Effector memory CD8-positive, alpha-beta T cell (primary cell): ENCODE measurements around the gene PRR5.

ENCODE experiments used
- ATAC-seq: fragments of 150-1000 bp; cut with Tn5 transposase; replicated peaks from 2 replicates; pipeline ENCODE4 v1.10.0; 2021; ENCODE audit warnings: mild to moderate bottlenecking, moderate library complexity
- DNase-seq, 3 experiments: peaks; one replicate each; pipeline ENCODE4 v3.0.0; 2021
- H3K27ac Mint-ChIP-seq, 2 donors: one replicate each; pipeline ENCODE4 v1.8.0; 2022; ENCODE audit warnings: mild to moderate bottlenecking in 2 of 2, mixed read lengths in 2 of 2, moderate library complexity in 2 of 2
- H3K27me3 Mint-ChIP-seq, 2 donors: one replicate each; pipeline ENCODE4 v1.8.0; 2022; ENCODE audit warnings: mixed read lengths in 2 of 2
- H3K36me3 Mint-ChIP-seq: one replicate; pipeline ENCODE4 v1.8.0; 2022; ENCODE audit warnings: mild to moderate bottlenecking, moderate library complexity, mixed read lengths; ENCODE audit not compliant: insufficient read depth
- H3K4me1 Mint-ChIP-seq, 2 donors: one replicate each; pipeline ENCODE4 v1.8.0; 2022; ENCODE audit warnings: low read depth in 2 of 2, mixed read lengths in 2 of 2
- H3K4me3 Mint-ChIP-seq, 2 donors: one replicate each; pipeline ENCODE4 v1.8.0; 2022; ENCODE audit warnings: mild to moderate bottlenecking in 2 of 2, mixed read lengths in 2 of 2, moderate library complexity in 2 of 2
- H3K9me3 Mint-ChIP-seq, 2 donors: one replicate each; pipeline ENCODE4 v1.8.0; 2022; ENCODE audit warnings: mixed read lengths in 2 of 2

Gene PRR5

DNA sequence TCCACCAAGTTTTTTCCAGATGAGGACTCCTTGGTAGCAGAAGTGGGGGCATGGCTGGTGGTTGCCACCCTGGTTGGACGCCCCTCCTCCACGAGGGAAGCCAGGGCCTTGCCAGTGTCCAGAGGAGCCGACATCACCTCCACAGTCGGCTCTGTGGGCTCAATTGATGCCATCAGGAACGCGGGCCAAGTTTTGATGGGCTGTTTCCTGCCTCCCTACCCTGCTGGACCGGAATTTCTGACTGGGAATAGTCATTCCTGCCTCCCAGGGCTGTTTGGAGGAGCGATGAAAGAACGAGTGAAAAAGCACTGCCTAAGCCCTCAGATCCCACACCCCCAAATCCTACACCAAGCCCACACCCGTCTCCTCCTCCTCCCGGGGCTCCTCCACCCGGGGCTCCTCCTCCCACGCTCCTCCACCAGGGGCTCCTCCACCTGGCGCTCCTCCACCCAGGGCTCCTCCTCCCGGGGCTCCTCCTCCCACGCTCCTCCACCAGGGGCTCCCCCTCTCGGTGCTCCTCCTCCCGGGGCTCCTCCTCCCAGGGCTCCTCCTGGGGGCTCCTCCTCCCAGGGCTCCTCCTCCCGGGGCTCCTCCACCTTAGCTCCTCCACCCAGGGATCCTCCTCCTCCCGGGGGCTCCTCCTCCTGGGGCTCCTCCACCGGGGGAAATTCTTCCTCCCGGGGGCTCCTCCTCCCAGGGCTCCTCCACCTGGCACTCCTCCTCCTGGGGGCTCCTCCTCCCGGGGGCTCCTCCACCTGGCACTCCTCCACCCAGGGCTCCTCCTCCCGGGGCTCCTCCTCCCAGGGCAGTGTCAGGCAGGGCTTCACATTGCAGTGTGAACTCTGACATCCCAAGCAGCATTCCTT, 10.0 kb upstream of the PRR5 start:
- Mint-ChIP-seq H3K36me3 (peaks cover 28% of the 10 kb centered on the region), H3K27ac (peak overlapping the region in 1 of 2 donors; percentile 44), H3K27me3 (no peaks in the 10 kb centered on the region), H3K9me3 (no peaks in the 10 kb centered on the region), H3K4me1 (peaks cover 5 to 8% of the 10 kb centered on the region in 2 donors), H3K4me3 (no peak overlapping the region)
- ATAC-seq (no peak), DNase-seq (no peak)

DNA sequence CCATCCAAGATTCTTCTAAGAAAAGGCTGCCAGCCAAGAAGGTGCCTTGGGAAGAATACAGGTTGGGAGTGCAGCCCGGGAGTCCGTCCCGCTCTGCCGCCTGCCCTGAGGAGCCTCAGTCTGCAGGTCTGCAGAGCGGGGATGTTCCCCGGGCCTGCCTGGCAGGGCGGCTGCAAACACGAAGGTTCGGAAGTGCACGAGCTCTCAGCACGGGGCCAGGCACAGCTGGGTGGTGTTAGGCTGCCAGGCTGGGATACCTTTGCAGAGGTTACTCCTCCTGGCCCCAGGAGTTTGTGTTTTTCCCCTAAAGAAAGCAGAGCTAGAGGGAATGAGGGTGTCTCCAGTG, 9.4 kb upstream of the PRR5 start:
- peaks cover 8% of the 10 kb centered on the region in 2 donors for H3K4me1 Mint-ChIP-seq
- no peak for ATAC-seq
- H3K36me3 Mint-ChIP-seq, result peaks cover 34% of the 10 kb centered on the region
- H3K27ac Mint-ChIP-seq, result peak overlapping the region in 1 of 2 donors; percentile 44
- H3K4me3 Mint-ChIP-seq, result no peak overlapping the region
- no peaks in the 10 kb centered on the region for H3K27me3 Mint-ChIP-seq
- no peak for DNase-seq
- H3K9me3 Mint-ChIP-seq, result no peaks in the 10 kb centered on the region

DNA sequence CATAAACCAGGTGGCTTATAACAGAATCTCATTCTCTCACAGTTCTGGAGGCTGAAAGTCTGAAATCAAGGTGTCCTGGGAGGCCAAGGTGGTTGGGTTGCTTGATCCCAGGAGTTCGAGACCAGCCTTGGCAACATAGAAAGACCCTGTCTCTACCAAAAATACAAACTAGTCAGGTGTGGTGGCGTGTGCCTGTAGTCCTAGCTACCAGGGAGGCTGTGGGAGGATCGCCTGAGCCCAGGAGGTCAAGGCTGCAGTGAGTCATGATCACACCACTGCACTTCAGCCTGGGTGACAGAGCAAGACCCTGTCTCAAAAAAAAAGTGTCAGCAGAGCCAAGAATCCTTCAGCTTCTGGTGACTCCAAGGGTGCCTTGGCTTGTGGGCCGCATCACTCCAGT, 8.9 kb upstream of the PRR5 start:
- Mint-ChIP-seq H3K27ac (peak overlapping the region in 1 of 2 donors; percentile 44), H3K4me1 (peaks cover 13 to 14% of the 10 kb centered on the region in 2 donors), H3K4me3 (no peak overlapping the region), H3K9me3 (no peaks in the 10 kb centered on the region), H3K36me3 (peaks cover 35% of the 10 kb centered on the region), H3K27me3 (no peaks in the 10 kb centered on the region)
- DNase-seq, result no peak
- ATAC-seq, result no peak

DNA sequence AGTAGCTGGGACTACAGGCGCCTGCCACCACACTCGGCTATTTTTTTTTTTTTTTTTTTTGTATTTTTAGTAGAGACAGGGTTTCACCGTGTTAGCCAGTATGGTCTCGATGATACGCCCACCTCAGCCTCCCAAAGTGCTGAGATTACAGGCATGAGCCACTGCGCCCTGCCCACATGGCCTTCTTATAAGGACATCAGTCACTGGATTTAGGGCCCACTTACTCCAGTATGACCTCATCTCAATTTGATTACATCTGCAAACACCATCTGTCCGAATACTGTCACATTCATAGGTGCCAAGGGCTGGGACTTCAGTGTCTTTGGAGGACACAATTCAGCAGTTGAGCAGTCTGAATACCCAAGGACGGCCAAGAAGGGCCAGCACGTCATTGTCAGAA, 8.2 kb upstream of the PRR5 start:
- Mint-ChIP-seq H3K27me3 (no peaks in the 10 kb centered on the region), H3K36me3 (peaks cover 35% of the 10 kb centered on the region), H3K27ac (no peak overlapping the region), H3K9me3 (no peaks in the 10 kb centered on the region), H3K4me1 (peaks cover 16 to 17% of the 10 kb centered on the region in 2 donors), H3K4me3 (no peak overlapping the region)
- DNase-seq (no peak), ATAC-seq (no peak)

DNA sequence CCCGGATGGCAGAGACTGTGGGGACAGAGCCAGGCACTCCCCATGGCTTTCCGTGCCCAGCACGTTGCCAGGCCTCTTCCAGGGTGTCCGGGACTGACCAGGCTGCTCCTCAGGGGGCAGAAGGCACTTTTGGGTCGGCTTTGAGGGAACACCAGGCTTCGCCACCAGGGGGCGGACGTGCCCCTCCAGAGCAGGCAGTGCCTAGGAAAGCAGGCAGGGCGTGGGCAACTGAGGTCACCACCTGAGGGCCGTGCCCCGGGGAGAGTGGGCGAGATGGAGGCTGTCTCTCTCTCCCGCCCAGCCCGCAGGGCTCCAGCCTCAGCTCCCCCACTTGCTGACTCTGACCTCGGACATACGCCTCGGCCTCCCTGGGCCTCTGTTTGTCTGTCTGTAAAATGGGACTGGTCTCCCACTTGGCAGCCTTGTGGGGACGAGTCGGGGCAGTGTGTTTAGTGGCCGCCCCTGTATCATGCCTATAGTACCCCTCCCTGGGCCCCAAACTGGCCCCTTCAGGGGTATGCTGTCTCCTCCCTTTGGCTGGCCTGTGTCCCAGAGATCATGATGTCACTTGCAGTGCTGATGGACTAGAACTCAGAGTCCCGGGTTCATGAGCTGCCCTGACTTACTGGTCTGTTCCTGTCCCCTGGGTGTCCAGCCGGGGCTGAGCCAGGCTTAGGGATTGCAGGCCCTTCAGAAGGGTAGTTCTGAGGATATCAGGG, 4.4 kb upstream of the PRR5 start:
- H3K4me3 Mint-ChIP-seq, result no peak overlapping the region
- no peaks in the 10 kb centered on the region for H3K27me3 Mint-ChIP-seq
- H3K9me3 Mint-ChIP-seq, result no peaks in the 10 kb centered on the region
- H3K27ac Mint-ChIP-seq, result peak overlapping the region in 1 of 2 donors; percentile 82
- ATAC-seq, result peak; percentile 38
- DNase-seq, result peak; percentile 87 to 89 (median 87)
- peaks cover 30% of the 10 kb centered on the region for H3K36me3 Mint-ChIP-seq
- peaks cover 13 to 24% of the 10 kb centered on the region in 2 donors for H3K4me1 Mint-ChIP-seq

DNA sequence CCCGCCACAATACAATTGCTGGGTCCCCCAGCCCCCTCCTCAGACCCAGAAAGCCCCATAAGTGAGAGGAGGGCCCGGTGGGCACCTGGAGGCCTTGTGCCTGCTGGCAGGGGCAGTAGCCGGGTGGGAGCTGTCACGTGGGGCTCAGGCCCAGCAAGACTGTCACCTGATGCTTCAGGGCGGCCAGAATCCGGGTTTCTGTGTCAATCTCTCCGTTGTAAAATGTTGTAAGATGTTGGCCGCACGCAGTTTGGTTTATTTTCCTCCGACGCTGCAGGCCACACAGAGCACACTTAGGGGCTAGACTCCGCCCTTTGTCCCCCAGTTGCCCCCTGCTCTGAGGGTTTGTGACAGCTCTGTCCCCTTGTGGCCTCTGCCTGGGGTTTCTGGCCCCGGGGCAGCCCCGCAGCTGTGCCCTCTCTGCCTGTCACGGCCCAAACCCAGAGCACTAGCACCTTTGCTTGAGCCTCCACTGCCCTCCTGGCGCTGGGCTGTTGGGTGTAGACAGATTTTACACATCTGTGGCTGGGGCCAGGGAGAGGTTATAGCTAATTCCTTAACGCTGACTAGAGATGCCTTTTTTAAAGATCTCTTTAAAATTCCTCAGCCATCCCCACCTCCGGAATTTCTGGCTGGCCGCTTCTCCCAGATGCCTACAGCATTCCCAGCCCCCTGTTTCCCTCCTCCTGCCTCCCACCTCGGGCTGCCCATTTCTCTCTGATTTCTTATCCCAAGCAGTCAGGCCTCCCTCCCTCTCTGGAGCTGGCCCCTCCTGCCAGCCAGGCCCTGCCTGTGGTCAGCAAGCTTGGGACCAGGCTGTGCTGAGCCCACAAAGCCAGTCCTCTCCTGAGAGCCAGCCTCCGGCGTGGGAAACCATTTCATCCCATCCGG, 3.2 kb upstream of the PRR5 start:
- DNase-seq (no peak), ATAC-seq (no peak)
- H3K9me3 Mint-ChIP-seq, result no peaks in the 10 kb centered on the region
- H3K4me3 Mint-ChIP-seq, result no peak overlapping the region
- peak overlapping the region in 1 of 2 donors; percentile 82 for H3K27ac Mint-ChIP-seq
- H3K27me3 Mint-ChIP-seq, result no peaks in the 10 kb centered on the region
- peaks cover 13 to 31% of the 10 kb centered on the region in 2 donors for H3K4me1 Mint-ChIP-seq
- peaks cover 33% of the 10 kb centered on the region for H3K36me3 Mint-ChIP-seq

DNA sequence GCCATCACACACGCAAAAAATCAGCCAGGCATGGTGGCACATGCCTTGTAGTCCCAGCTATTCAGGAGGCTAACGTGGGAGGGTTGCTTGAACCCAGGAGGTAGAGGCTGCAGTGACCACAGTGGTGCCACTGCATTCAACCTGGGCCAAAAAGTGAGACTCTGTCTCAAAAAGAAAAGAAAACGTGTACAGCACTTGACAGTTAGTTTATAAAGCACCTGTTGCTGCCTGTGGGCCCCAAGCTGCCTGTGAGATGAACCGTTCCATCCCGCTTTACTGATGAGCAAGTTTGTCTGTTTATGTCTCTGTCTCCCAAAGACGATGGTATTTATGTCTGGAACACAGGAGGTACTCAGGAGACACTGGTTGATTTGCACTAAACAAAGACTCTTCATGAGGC, 1.5 kb upstream of the PRR5 start:
- ATAC-seq (no peak), DNase-seq (no peak)
- H3K4me3 Mint-ChIP-seq, result no peak overlapping the region
- no peaks in the 10 kb centered on the region for H3K9me3 Mint-ChIP-seq
- H3K4me1 Mint-ChIP-seq, result peaks cover 24 to 41% of the 10 kb centered on the region in 2 donors
- H3K27ac Mint-ChIP-seq, result no peak overlapping the region
- no peaks in the 10 kb centered on the region for H3K27me3 Mint-ChIP-seq
- peaks cover 37% of the 10 kb centered on the region for H3K36me3 Mint-ChIP-seq

DNA sequence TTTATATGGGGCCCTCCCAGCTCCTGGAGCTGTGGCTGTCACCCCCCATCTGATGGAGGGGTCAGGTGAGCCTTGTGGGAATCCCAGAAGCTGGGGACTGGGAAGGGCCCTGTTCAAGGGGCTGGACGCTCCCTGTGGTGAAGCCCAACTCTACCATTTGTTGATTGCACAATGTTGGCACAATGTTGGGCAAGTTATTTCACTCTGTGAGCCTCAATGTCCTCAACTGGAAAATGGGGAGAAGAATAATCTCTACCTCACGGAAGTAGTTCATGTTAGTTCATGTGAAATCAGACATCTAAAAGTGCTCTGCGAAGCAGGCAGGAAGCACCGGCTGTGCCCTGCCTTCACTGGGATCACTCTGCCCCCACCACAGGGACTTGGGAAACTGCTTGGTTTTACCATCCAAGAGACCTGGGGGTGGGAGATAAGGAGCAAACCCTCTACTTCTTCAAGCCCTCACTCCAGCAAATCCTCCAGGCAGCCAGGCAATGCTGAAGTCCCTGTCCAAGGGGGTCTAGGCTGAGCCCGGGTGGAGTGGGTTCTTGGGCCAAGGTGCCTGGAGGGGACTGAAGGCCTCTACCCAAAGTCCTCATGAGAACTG, 715 bp upstream of the PRR5 start:
- DNase-seq, result no peak
- ATAC-seq, result no peak
- no peaks in the 10 kb centered on the region for H3K27me3 Mint-ChIP-seq
- H3K36me3 Mint-ChIP-seq, result peaks cover 40% of the 10 kb centered on the region
- peak overlapping the region; percentile 47 to 75 for H3K27ac Mint-ChIP-seq
- H3K9me3 Mint-ChIP-seq, result no peaks in the 10 kb centered on the region
- H3K4me3 Mint-ChIP-seq, result peak overlapping the region; percentile 74
- peaks cover 26 to 49% of the 10 kb centered on the region in 2 donors for H3K4me1 Mint-ChIP-seq

DNA sequence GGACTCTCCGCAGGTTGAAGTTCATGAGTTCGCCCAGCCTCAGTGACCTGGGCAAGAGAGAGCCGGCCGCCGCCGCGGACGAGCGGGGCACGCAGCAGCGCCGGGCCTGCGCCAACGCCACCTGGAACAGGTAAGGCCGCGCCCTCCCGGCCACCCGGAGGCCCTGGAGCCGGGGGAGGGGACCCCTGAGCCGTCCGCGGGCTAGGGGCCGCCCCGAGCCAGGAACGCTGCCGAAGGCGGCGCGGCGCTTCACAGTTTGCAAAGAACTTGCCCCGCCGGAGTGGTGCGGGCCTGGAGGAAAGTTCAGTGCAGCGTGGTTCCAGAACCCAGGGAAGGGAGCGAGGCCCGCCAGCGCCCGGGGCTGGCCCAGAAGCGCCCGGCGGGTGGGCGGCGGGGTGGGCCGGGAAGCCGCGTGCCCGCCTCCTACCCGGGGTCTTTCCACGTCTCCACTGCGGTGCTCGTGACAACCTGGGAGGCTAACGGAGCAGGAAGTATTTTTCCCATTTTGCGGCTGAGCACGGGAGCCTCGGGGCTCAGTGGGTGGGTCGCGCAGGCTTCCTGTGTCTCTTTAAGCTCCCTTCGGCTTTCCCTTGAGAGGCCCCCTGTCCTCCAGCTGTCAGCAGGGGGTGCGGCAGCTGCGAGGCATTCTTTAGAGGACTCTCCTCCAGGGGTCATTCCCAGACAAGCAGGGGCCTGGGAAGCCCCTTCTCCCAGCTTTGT, 635 bp downstream of the PRR5 start:
- Mint-ChIP-seq H3K4me1 (peaks cover 29 to 55% of the 10 kb centered on the region in 2 donors), H3K9me3 (no peaks in the 10 kb centered on the region), H3K27ac (peak overlapping the region; percentile 82 to 84), H3K27me3 (no peaks in the 10 kb centered on the region), H3K4me3 (peak overlapping the region; percentile 75 to 88), H3K36me3 (peaks cover 37% of the 10 kb centered on the region)
- DNase-seq (peak in 1 of 3 experiments; percentile 22), ATAC-seq (peak; percentile 10)

DNA sequence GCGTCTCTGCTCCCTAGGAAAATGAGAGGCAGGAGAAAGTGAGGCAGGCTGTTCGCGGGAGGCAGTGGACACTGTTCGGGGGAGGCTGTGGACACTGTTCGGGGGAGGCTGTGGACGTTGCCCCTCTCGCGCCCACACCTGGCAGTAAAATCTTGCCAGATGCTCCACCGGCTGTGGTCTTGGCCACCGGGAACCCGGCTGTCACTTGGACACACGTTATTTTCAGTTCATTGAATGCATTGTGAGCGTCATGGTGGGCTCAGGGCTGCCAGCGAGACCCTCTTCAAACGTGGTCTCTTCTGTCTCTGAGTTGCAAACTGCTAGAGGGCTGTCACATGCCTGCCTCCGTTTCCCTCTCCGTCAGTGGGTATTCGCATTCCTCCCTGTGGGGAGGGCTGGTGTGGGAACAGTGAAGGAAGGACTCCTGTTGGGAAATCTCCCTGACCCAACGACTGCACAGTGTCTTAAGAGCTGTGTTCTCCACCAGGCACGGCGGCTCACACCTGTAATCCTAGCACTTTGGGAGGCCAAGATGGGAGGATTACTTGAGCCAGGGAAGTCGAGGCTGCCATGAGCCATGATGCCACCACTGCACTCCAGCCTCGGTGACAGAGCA, 1.4 kb downstream of the PRR5 start:
- Mint-ChIP-seq H3K9me3 (no peaks in the 10 kb centered on the region), H3K27ac (peak overlapping the region; percentile 82 to 84), H3K27me3 (no peaks in the 10 kb centered on the region), H3K36me3 (peaks cover 39% of the 10 kb centered on the region), H3K4me1 (peaks cover 28 to 55% of the 10 kb centered on the region in 2 donors), H3K4me3 (peak overlapping the region; percentile 75 to 88)
- DNase-seq, result no peak
- no peak for ATAC-seq

DNA sequence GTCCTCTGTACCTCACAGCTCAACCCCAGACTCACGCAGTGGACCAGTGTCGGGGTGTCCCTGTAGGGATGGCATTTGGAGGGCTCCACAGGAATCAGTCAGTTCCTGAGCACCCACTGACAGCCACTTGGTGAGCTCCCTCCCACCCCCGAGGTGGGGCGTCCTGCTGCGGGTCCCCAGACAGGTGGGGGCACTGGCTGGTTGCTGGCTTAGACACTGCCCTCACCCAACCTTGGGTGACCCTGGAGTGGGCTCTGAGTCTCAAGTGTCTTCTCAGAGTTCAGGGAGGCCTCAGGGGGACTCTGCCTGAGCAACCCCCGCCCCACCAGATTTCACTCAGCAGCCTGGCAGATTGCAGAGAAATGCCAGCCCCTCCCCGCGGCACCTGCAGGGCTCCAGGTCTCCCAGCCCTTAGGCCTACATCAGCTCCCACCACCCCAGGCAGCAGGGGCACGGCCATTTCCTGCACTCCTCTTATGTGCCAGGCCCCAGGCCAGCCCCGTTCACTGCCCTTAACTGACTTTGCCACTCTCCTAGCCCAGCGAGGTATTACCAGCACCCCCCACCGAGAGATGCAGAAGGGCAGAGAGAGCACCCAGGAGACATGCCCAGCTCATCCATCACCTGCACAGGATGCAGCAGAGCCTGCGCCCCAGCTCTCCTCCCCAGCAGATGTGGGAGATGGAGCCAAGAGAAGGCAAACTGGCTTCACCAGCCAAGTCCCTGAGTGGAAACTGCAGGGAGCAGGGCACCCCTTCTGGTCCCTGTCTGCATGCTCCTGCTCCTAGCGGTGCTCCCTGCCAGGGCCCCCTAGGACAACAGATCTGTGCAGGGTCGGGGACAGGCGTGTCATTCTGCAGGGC, 2.4 kb downstream of the PRR5 start:
- Mint-ChIP-seq H3K4me3 (peak overlapping the region; percentile 75 to 88), H3K27ac (peak overlapping the region in 1 of 2 donors; percentile 84), H3K4me1 (peaks cover 30 to 56% of the 10 kb centered on the region in 2 donors), H3K9me3 (no peaks in the 10 kb centered on the region), H3K36me3 (peaks cover 44% of the 10 kb centered on the region), H3K27me3 (no peaks in the 10 kb centered on the region)
- DNase-seq (no peak), ATAC-seq (no peak)
